OCI-LY1 (cell line): ENCODE data around the gene TBC1D5.

Experiments used
- EZH2 ChIP-seq: fragments of 200-600 bp; sonication (generic), shearing (Covaris generic); IDR thresholded peaks from 2 replicates; pipeline ENCODE4 v1.8.0; 2017; ENCODE audit warnings: borderline replicate concordance, mixed run types, mild to moderate bottlenecking, antibody characterized with exemption, low read length, moderate library complexity, mixed read lengths
- TF ChIP-seq, protein P1 (sequence below): fragments of 200-600 bp; sonication (generic), shearing (Covaris generic); IDR thresholded peaks from 2 replicates; pipeline ENCODE4 v1.5.1; 2017; ENCODE audit warnings: mild to moderate bottlenecking, antibody characterized with exemption, low read length, moderate library complexity, mixed read lengths

DNA sequence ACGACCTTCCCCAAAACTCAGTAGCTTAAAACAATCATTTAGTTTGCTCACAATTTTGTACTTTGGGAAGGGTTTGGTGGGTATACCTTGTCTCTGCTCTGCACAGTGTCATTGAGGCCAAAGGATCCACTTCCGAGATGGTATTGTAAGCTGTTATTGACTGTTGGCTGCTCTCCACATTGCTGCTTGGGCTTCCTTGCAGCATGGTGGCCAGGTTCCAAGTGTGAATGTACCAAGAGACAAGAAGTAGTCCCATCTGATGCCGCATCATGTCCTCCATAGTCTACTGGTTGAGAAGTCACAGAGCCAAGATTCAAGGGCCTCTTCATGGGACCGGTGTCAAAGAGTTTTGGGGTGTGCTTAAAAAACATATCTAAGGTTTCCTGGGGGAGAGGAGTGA, 589.2 kb downstream of the TBC1D5 start:
- TF ChIP-seq, protein P1, sequence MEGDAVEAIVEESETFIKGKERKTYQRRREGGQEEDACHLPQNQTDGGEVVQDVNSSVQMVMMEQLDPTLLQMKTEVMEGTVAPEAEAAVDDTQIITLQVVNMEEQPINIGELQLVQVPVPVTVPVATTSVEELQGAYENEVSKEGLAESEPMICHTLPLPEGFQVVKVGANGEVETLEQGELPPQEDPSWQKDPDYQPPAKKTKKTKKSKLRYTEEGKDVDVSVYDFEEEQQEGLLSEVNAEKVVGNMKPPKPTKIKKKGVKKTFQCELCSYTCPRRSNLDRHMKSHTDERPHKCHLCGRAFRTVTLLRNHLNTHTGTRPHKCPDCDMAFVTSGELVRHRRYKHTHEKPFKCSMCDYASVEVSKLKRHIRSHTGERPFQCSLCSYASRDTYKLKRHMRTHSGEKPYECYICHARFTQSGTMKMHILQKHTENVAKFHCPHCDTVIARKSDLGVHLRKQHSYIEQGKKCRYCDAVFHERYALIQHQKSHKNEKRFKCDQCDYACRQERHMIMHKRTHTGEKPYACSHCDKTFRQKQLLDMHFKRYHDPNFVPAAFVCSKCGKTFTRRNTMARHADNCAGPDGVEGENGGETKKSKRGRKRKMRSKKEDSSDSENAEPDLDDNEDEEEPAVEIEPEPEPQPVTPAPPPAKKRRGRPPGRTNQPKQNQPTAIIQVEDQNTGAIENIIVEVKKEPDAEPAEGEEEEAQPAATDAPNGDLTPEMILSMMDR = no peak
- TF ChIP-seq EZH2 = no peak
